OCI-LY1 (cell line): ENCODE results near the gene TOP2A.
"Not testable (repeated sequence)": the region's sequence is repeated elsewhere in the genome, so short reads cannot be mapped to it uniquely, and the experiment has no call there.

ENCODE experiments used
- H2AFZ ChIP-seq: fragments of 200-600 bp; sonication (generic), shearing (Covaris generic); 2 replicates; pipeline ENCODE4 v1.6.0; 2014; ENCODE audit warnings: antibody characterized with exemption, mild to moderate bottlenecking, low read length
- H3F3A ChIP-seq: fragments of 200-600 bp; sonication (generic), shearing (Covaris generic); 2 replicates; pipeline ENCODE4 v1.6.0; 2014; ENCODE audit warnings: mild to moderate bottlenecking, antibody characterized with exemption, low read length, moderate library complexity; ENCODE audit not compliant: insufficient read depth
- H3K27ac ChIP-seq: fragments of 200-600 bp; sonication (generic); 2 replicates; pipeline ENCODE4 v1.5.1; 2014; ENCODE audit warnings: low read length, mixed run types, mild to moderate bottlenecking, low read depth; ENCODE audit not compliant: poor library complexity, severe bottlenecking
- H3K27me3 ChIP-seq: fragments of 200-600 bp; sonication (generic); 2 replicates; pipeline ENCODE4 v1.6.0; 2014; ENCODE audit warnings: antibody characterized with exemption, mild to moderate bottlenecking, low read length, moderate library complexity; ENCODE audit not compliant: insufficient read depth
- H3K36me3 ChIP-seq: fragments of 200-600 bp; sonication (generic); 2 replicates; pipeline ENCODE4 v1.6.1; 2014; ENCODE audit warnings: mild to moderate bottlenecking, antibody characterized with exemption, low read length, moderate library complexity, mixed read lengths; ENCODE audit not compliant: insufficient read depth
- H3K4me1 ChIP-seq: fragments of 200-600 bp; sonication (generic); 2 replicates; pipeline ENCODE4 v1.5.1; 2014; ENCODE audit warnings: mild to moderate bottlenecking, low read length, moderate library complexity; ENCODE audit not compliant: insufficient read depth, severe bottlenecking
- H3K4me2 ChIP-seq: fragments of 200-600 bp; sonication (generic), shearing (Covaris generic); 2 replicates; pipeline ENCODE4 v1.6.1; 2014; ENCODE audit warnings: low read length
- H3K4me3 ChIP-seq: fragments of 200-600 bp; sonication (generic); 2 replicates; pipeline ENCODE4 v1.5.1; 2014; ENCODE audit warnings: low read length, low read depth, mild to moderate bottlenecking, mixed read lengths; ENCODE audit not compliant: poor library complexity, severe bottlenecking
- H3K79me2 ChIP-seq: fragments of 200-600 bp; shearing (Covaris generic); 2 replicates; pipeline ENCODE4 v1.6.1; 2016; ENCODE audit warnings: mixed run types, low read length, mixed read lengths; ENCODE audit not compliant: insufficient read depth
- H3K9ac ChIP-seq: fragments of 200-600 bp; sonication (generic), shearing (Covaris generic); 2 replicates; pipeline ENCODE4 v1.6.1; 2014; ENCODE audit warnings: mild to moderate bottlenecking, low read length, mixed read lengths
- H3K9me2 ChIP-seq: fragments of 200-600 bp; sonication (generic), shearing (Covaris generic); 2 replicates; pipeline ENCODE4 v1.6.1; 2014; ENCODE audit warnings: low read depth, mild to moderate bottlenecking, low read length, mixed read lengths
- H3K9me3 ChIP-seq: fragments of 200-600 bp; shearing (Covaris generic); 2 replicates; pipeline ENCODE4 v1.6.1; 2014; ENCODE audit warnings: low read length, mixed read lengths
- H4K20me1 ChIP-seq: fragments of 200-600 bp; sonication (generic), shearing (Covaris generic); 2 replicates; pipeline ENCODE4 v1.6.0; 2016; ENCODE audit warnings: mild to moderate bottlenecking, low read length; ENCODE audit not compliant: insufficient read depth
- CTCF ChIP-seq: fragments of 200-600 bp; sonication (generic), shearing (Covaris generic); IDR thresholded peaks from 2 replicates; pipeline ENCODE4 v1.5.1; 2017; ENCODE audit warnings: mild to moderate bottlenecking, antibody characterized with exemption, low read length, moderate library complexity, mixed read lengths
- EZH2 ChIP-seq: fragments of 200-600 bp; sonication (generic), shearing (Covaris generic); IDR thresholded peaks from 2 replicates; pipeline ENCODE4 v1.8.0; 2017; ENCODE audit warnings: borderline replicate concordance, mixed run types, mild to moderate bottlenecking, antibody characterized with exemption, low read length, moderate library complexity, mixed read lengths

Gene TOP2A

GRCh38 chr17:40417258-40417608 is 463 bp downstream of the TOP2A start:
- Histone ChIP-seq H3F3A (no peaks in the 10 kb centered on the region), H3K9me2 (no peaks in the 10 kb centered on the region), H3K4me1 (peaks cover 22% of the 10 kb centered on the region), H2AFZ (no peak overlapping the region), H3K36me3 (peaks cover 48% of the 10 kb centered on the region), H4K20me1 (no peaks in the 10 kb centered on the region), H3K9me3 (no peaks in the 10 kb centered on the region), H3K9ac (peak overlapping the region; percentile 91), H3K4me3 (peak overlapping the region; percentile 87), H3K4me2 (peak overlapping the region; percentile 78), H3K79me2 (peaks cover 24% of the 10 kb centered on the region), H3K27ac (peak overlapping the region; percentile 76), H3K27me3 (no peaks in the 10 kb centered on the region)
- TF ChIP-seq EZH2 (no peak), CTCF (no peak)

GRCh38 chr17:40416671-40417070 is 1.0 kb downstream of the TOP2A start:
- peaks cover 24% of the 10 kb centered on the region for H3K79me2 ChIP-seq
- peak overlapping the region; percentile 76 for H3K27ac ChIP-seq
- H3K4me2 ChIP-seq: peak overlapping the region; percentile 78
- H3F3A ChIP-seq: no peaks in the 10 kb centered on the region
- no peaks in the 10 kb centered on the region for H4K20me1 ChIP-seq
- H3K9me2 ChIP-seq: no peaks in the 10 kb centered on the region
- H3K4me3 ChIP-seq: peak overlapping the region; percentile 87
- peaks cover 53% of the 10 kb centered on the region for H3K36me3 ChIP-seq
- H2AFZ ChIP-seq: no peak overlapping the region
- no peaks in the 10 kb centered on the region for H3K9me3 ChIP-seq
- no peaks in the 10 kb centered on the region for H3K27me3 ChIP-seq
- H3K4me1 ChIP-seq: peaks cover 22% of the 10 kb centered on the region
- TF ChIP-seq EZH2: no peak
- no peak for TF ChIP-seq CTCF
- H3K9ac ChIP-seq: peak overlapping the region; percentile 91

- no peaks in the 10 kb centered on the region for H3K9me3 ChIP-seq
- H3K4me3 ChIP-seq: peak overlapping the region; percentile 87
- peaks cover 66% of the 10 kb centered on the region for H3K36me3 ChIP-seq
- TF ChIP-seq CTCF (peak; percentile 67), EZH2 (no peak)
- no peaks in the 10 kb centered on the region for H4K20me1 ChIP-seq
- no peak overlapping the region for H2AFZ ChIP-seq
- no peak overlapping the region for H3K27ac ChIP-seq
- peak overlapping the region; percentile 78 for H3K4me2 ChIP-seq
- H3K27me3 ChIP-seq: no peaks in the 10 kb centered on the region
- H3K4me1 ChIP-seq: peaks cover 22% of the 10 kb centered on the region
- H3K79me2 ChIP-seq: peaks cover 24% of the 10 kb centered on the region
- no peak overlapping the region; the same call in 1 of the 2 replicates for H3K9ac ChIP-seq
- no peaks in the 10 kb centered on the region for H3K9me2 ChIP-seq
- H3F3A ChIP-seq: no peaks in the 10 kb centered on the region
These were observed 2.3 kb downstream of the TOP2A start for GRCh38 chr17:40415390-40415789.

- H3K27ac ChIP-seq, H4K20me1 ChIP-seq, H3K4me3 ChIP-seq, H3K4me2 ChIP-seq, H3K27me3 ChIP-seq, H3F3A ChIP-seq, H3K9me2 ChIP-seq, H2AFZ ChIP-seq, H3K9ac ChIP-seq, H3K9me3 ChIP-seq: not testable (repeated sequence)
- H3K79me2 ChIP-seq: peaks cover 24% of the 10 kb centered on the region
- H3K4me1 ChIP-seq: peaks cover 22% of the 10 kb centered on the region
- H3K36me3 ChIP-seq: peaks cover 77% of the 10 kb centered on the region
These were observed 3.4 kb downstream of the TOP2A start for GRCh38 chr17:40414312-40414711.
